Measurements from ENCODE around the gene NR2E1.

Gene NR2E1

DNA sequence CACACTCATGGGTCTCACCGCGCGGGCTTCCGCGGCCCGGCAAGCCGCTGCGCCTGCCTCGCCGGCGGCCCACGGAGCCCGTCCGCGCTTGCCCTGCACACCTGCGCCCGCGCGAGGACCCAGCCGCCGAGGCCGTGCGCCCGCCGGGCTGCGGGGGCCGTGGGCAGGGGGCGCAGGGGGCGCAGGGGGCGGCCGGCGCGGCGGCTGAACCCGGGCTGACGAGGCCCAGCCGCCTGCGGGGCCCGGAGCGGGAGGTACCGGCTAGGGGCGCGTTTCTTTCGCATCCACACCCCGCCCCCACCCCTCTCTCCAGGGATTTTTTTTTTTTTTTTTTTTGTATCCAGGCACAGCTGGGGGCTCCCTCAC is 47.5 kb upstream of the NR2E1 start:
- peak overlapping the region; percentile 99; the same call in 1 of the 2 replicates for H2AFZ ChIP-seq (ENCODE audit: low read length)
- no peak for TF ChIP-seq EZH2phosphoT487 (IDR thresholded peaks at IDR 0.05; ENCODE audit: borderline replicate concordance)
- TF ChIP-seq, protein P1, sequence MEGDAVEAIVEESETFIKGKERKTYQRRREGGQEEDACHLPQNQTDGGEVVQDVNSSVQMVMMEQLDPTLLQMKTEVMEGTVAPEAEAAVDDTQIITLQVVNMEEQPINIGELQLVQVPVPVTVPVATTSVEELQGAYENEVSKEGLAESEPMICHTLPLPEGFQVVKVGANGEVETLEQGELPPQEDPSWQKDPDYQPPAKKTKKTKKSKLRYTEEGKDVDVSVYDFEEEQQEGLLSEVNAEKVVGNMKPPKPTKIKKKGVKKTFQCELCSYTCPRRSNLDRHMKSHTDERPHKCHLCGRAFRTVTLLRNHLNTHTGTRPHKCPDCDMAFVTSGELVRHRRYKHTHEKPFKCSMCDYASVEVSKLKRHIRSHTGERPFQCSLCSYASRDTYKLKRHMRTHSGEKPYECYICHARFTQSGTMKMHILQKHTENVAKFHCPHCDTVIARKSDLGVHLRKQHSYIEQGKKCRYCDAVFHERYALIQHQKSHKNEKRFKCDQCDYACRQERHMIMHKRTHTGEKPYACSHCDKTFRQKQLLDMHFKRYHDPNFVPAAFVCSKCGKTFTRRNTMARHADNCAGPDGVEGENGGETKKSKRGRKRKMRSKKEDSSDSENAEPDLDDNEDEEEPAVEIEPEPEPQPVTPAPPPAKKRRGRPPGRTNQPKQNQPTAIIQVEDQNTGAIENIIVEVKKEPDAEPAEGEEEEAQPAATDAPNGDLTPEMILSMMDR (conservative IDR thresholded peaks at IDR 0.05; ENCODE audit: low read length), result no peak
- H3K4me2 ChIP-seq (ENCODE audit: low read depth, low read length, poor library complexity, severe bottlenecking), result peak overlapping the region; percentile 77

DNA sequence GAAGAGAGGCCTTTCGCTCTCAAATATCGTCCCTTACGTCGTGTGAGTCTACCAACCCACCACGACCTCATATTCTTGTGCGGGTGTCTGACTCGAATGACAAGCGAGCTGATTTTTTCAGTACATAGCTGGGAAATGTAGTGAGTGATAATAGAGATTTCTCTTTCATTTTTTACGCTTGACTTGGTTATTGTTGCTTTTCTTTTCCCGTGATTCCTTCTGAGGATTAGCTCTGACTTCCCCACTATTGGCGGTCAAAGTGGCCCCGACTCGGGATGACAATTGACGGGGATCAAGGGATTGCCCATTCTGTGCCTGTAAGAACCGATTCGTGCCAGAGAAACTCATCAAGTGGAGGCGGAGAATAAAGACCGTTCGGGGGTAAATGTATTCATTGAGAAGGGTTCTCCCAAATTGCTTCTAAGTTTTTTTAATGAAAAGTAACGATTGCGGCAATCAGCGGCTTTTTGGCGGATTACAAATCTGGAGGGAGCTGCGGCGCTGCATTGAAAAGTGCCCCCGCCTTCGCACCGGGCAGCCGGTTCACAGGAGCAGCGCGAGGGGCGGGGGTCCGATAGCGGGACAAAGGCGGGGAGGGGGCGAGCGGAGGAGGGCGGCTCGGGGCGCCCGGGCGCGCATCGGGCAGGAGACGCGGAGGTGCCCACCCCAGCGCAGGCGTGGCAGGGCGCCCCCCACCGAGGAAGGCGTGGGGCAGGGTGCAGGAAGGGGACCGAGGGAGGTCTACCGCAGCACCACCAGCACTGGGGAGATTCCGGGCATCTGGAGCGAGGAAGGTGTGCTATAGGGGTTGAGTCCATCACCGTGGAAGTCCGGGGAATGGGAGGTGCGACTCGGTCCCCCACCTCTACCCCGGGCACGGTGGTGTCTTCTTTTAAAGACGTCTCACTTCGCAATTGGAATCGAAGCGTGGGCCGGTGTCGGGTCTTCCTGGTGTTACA is 46.7 kb upstream of the NR2E1 start:
- H3K4me2 ChIP-seq (ENCODE audit: low read depth, low read length, poor library complexity, severe bottlenecking), result no peak overlapping the region
- TF ChIP-seq EZH2phosphoT487 (IDR thresholded peaks at IDR 0.05; ENCODE audit: borderline replicate concordance), result no peak
- TF ChIP-seq, protein P1 (conservative IDR thresholded peaks at IDR 0.05; ENCODE audit: low read length), result no peak
- H3K27me3 ChIP-seq (ENCODE audit: insufficient read depth, low read length, poor library complexity, severe bottlenecking), result peaks cover 5% of the 10 kb centered on the region
- no peaks in the 10 kb centered on the region for H3K9me3 ChIP-seq (ENCODE audit: insufficient read depth, low read depth, low read length)
- no peaks in the 10 kb centered on the region for H3K36me3 ChIP-seq (ENCODE audit: insufficient read depth, low read length)
- H4K20me1 ChIP-seq (ENCODE audit: insufficient read depth, low read length, poor library complexity, severe bottlenecking), result no peaks in the 10 kb centered on the region
- H3K79me2 ChIP-seq (ENCODE audit: insufficient read depth, low read length), result no peaks in the 10 kb centered on the region
- H3K4me3 ChIP-seq (ENCODE audit: low read length, poor library complexity, severe bottlenecking), result no peak overlapping the region
- H3K9me2 ChIP-seq (replicated peaks; ENCODE audit: low read depth, low read length), result no peaks in the 10 kb centered on the region
- H3K9ac ChIP-seq (ENCODE audit: low read depth, low read length, poor library complexity, severe bottlenecking), result no peak overlapping the region
- H2AFZ ChIP-seq (ENCODE audit: low read length), result no peak overlapping the region
- H3K4me1 ChIP-seq (ENCODE audit: insufficient read depth, low read length, poor library complexity, severe bottlenecking), result peaks cover 3% of the 10 kb centered on the region
- H3F3A ChIP-seq (ENCODE audit: low read depth), result no peaks in the 10 kb centered on the region

More for the DNA sequence above, 47.5 kb upstream of the NR2E1 start:
- Histone ChIP-seq H3K9ac (ENCODE audit: low read depth, low read length, poor library complexity, severe bottlenecking) (no peak overlapping the region), H3K4me3 (ENCODE audit: low read length, poor library complexity, severe bottlenecking) (peak overlapping the region; percentile 84), H3K4me1 (ENCODE audit: insufficient read depth, low read length, poor library complexity, severe bottlenecking) (peaks cover 3% of the 10 kb centered on the region), H3K79me2 (ENCODE audit: insufficient read depth, low read length) (no peaks in the 10 kb centered on the region), H3K9me3 (ENCODE audit: insufficient read depth, low read depth, low read length) (no peaks in the 10 kb centered on the region), H3F3A (ENCODE audit: low read depth) (no peaks in the 10 kb centered on the region), H3K36me3 (ENCODE audit: insufficient read depth, low read length) (no peaks in the 10 kb centered on the region), H3K9me2 (replicated peaks; ENCODE audit: low read depth, low read length) (no peaks in the 10 kb centered on the region), H3K27me3 (ENCODE audit: insufficient read depth, low read length, poor library complexity, severe bottlenecking) (no peaks in the 10 kb centered on the region), H4K20me1 (ENCODE audit: insufficient read depth, low read length, poor library complexity, severe bottlenecking) (no peaks in the 10 kb centered on the region)

DNA sequence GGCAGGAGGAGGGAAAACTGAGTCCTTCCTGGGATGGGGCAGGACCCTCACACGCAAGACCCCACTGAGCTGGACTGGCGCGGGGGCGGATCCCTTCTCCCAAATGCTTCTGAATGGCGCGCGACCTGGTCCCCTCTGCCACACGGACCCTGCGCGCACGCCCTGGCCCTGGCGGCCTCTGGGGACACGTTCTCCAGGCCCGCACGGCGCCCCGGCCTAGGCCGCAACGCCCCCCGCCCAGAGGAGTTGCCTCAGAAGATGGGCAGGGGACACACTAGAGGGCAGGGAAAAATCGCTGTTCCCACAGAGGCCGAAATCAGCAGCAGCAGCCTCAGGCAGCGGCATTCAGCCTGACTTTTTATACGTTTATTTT is 46.1 kb upstream of the NR2E1 start:
- Histone ChIP-seq H3K9ac (ENCODE audit: low read depth, low read length, poor library complexity, severe bottlenecking) (no peak overlapping the region), H4K20me1 (ENCODE audit: insufficient read depth, low read length, poor library complexity, severe bottlenecking) (no peaks in the 10 kb centered on the region), H3K9me2 (replicated peaks; ENCODE audit: low read depth, low read length) (no peaks in the 10 kb centered on the region), H3K9me3 (ENCODE audit: insufficient read depth, low read depth, low read length) (no peaks in the 10 kb centered on the region), H2AFZ (ENCODE audit: low read length) (no peak overlapping the region), H3K79me2 (ENCODE audit: insufficient read depth, low read length) (no peaks in the 10 kb centered on the region), H3K4me2 (ENCODE audit: low read depth, low read length, poor library complexity, severe bottlenecking) (no peak overlapping the region), H3K27me3 (ENCODE audit: insufficient read depth, low read length, poor library complexity, severe bottlenecking) (peaks cover 7% of the 10 kb centered on the region), H3K4me3 (ENCODE audit: low read length, poor library complexity, severe bottlenecking) (no peak overlapping the region), H3F3A (ENCODE audit: low read depth) (no peaks in the 10 kb centered on the region), H3K4me1 (ENCODE audit: insufficient read depth, low read length, poor library complexity, severe bottlenecking) (peaks cover 3% of the 10 kb centered on the region), H3K36me3 (ENCODE audit: insufficient read depth, low read length) (no peaks in the 10 kb centered on the region)
- no peak for TF ChIP-seq EZH2phosphoT487 (IDR thresholded peaks at IDR 0.05; ENCODE audit: borderline replicate concordance)
- TF ChIP-seq, protein P1 (conservative IDR thresholded peaks at IDR 0.05; ENCODE audit: low read length), result no peak
